Hepatocyte (in vitro differentiated cells): ENCODE measurements around the gene NUAK2. TPM values are rescaled to one million over a fixed set of nuclear protein-coding genes. Genes with fewer than 3 reads are reported as not detected.

ENCODE experiments used
- DNase-seq: peaks from one replicate; pipeline ENCODE4 v3.0.0-alpha.2; 2016; ENCODE audit warnings: low spot score
- H2AFZ ChIP-seq: fragments of 200-600 bp; sonication (generic); 2 replicates; pipeline ENCODE4 v1.6.0; 2016; ENCODE audit warnings: antibody characterized with exemption, mild to moderate bottlenecking
- H3K27ac ChIP-seq: fragments of 200-600 bp; sonication (generic); 2 replicates; pipeline ENCODE4 v1.5.1; 2016; ENCODE audit warnings: mild to moderate bottlenecking
- H3K27me3 ChIP-seq: fragments of 200-600 bp; sonication (generic); 2 replicates; pipeline ENCODE4 v1.6.1; 2016
- H3K36me3 ChIP-seq: fragments of 200-600 bp; sonication (generic); replicated peaks from 2 replicates; pipeline ENCODE4 v1.5.1; 2016; ENCODE audit warnings: low read depth; ENCODE audit not compliant: insufficient read depth
- H3K4me1 ChIP-seq: fragments of 200-600 bp; sonication (generic); 2 replicates; pipeline ENCODE4 v1.5.1; 2016; ENCODE audit warnings: mild to moderate bottlenecking, moderate library complexity; ENCODE audit not compliant: insufficient read depth
- H3K4me2 ChIP-seq: fragments of 200-600 bp; sonication (generic); 2 replicates; pipeline ENCODE4 v1.6.0; 2016
- H3K4me3 ChIP-seq: fragments of 200-600 bp; sonication (generic); 2 replicates; pipeline ENCODE4 v1.5.1; 2016; ENCODE audit warnings: mild to moderate bottlenecking
- H3K79me2 ChIP-seq: fragments of 200-600 bp; sonication (generic); 2 replicates; pipeline ENCODE4 v1.6.0; 2017; ENCODE audit warnings: mild to moderate bottlenecking
- H3K9me2 ChIP-seq: fragments of 200-600 bp; sonication (generic); replicated peaks from 2 replicates; pipeline ENCODE4 v1.6.0; 2017; ENCODE audit warnings: mild to moderate bottlenecking; ENCODE audit not compliant: insufficient read depth
- H3K9me3 ChIP-seq: fragments of 200-600 bp; sonication (generic); 2 replicates; pipeline ENCODE4 v1.5.1; 2016; ENCODE audit warnings: low read depth, mild to moderate bottlenecking
- H4K20me1 ChIP-seq: fragments of 200-600 bp; sonication (generic); 2 replicates; pipeline ENCODE4 v1.6.0; 2016; ENCODE audit warnings: mild to moderate bottlenecking; ENCODE audit not compliant: insufficient read depth, poor library complexity, severe bottlenecking
- CTCF ChIP-seq: fragments of 200-600 bp; sonication (generic); IDR thresholded peaks from 2 replicates; pipeline ENCODE4 v1.5.1; 2016; ENCODE audit warnings: antibody characterized with exemption, mild to moderate bottlenecking; ENCODE audit not compliant: poor library complexity
- EZH2 ChIP-seq: fragments of 200-600 bp; sonication (generic); IDR thresholded peaks from 2 replicates; pipeline ENCODE4 v1.6.1; 2016; ENCODE audit warnings: antibody characterized with exemption, mild to moderate bottlenecking, borderline replicate concordance
- EZH2phosphoT487 ChIP-seq: fragments of 200-600 bp; sonication (generic); IDR thresholded peaks from one replicate; pipeline ENCODE4 v1.6.1; 2018; ENCODE audit warnings: antibody characterized with exemption, mild to moderate bottlenecking, low read depth, moderate library complexity; ENCODE audit not compliant: unreplicated experiment, severe bottlenecking
- WGBS: methylation state at CpG from one replicate; pipeline ENCODE4 v1.1.6; 2016; ENCODE audit warnings: low lambda C conversion rate; ENCODE audit errors: missing lambda C conversion rate; 5-methylcytosine and 5-hydroxymethylcytosine counted together
- polyA plus RNA-seq: library from polyadenylated mRNA; unstranded; fragments of >200 nt; fragmentation: Nextera tagmentation; extraction: Ambion mirVana; gene quantifications from 2 replicates; pipeline ENCODE4 v1.2.1, GENCODE V29; 2016
- total RNA-seq: library from RNA; depleted of rRNA; stranded (reverse); fragments of >200 nt; gene quantifications from 2 replicates; pipeline ENCODE4 v1.2.3, GENCODE V29; 2014

NUAK2 gene
- total and polyA plus RNA-seq, 2 experiments from 2014 or later, result 13.4 to 20.7 TPM

GRCh38 chr1:205262731-205263171, 58.8 kb downstream of the NUAK2 start:
- Histone ChIP-seq H3K4me1 (peaks cover 10% of the 10 kb centered on the region), H2AFZ (no peak overlapping the region), H4K20me1 (no peaks in the 10 kb centered on the region), H3K36me3 (no peaks in the 10 kb centered on the region), H3K4me2 (no peak overlapping the region), H3K9me3 (no peaks in the 10 kb centered on the region), H3K4me3 (no peak overlapping the region), H3K27me3 (no peaks in the 10 kb centered on the region), H3K9me2 (no peaks in the 10 kb centered on the region), H3K27ac (no peak overlapping the region), H3K79me2 (no peaks in the 10 kb centered on the region)
- DNase-seq, result no peak
- 72% methylated on average over 8 of the region's 8 CpGs for WGBS
- TF ChIP-seq EZH2 (no peak), CTCF (no peak)

- H3K36me3 ChIP-seq, result no peaks in the 10 kb centered on the region
- no peaks in the 10 kb centered on the region for H3K9me3 ChIP-seq
- DNase-seq, result peak; percentile 44
- no peak overlapping the region for H2AFZ ChIP-seq
- H3K27me3 ChIP-seq, result no peaks in the 10 kb centered on the region
- H3K9me2 ChIP-seq, result no peaks in the 10 kb centered on the region
- WGBS, result 54% methylated on average over 5 of the region's 5 CpGs
- peak overlapping the region; percentile 20 for H3K27ac ChIP-seq
- TF ChIP-seq EZH2, result no peak
- TF ChIP-seq CTCF, result no peak
- TF ChIP-seq EZH2phosphoT487, result no peak
- H3K79me2 ChIP-seq, result no peaks in the 10 kb centered on the region
- no peak overlapping the region for H3K4me2 ChIP-seq
- peaks cover 10% of the 10 kb centered on the region for H3K4me1 ChIP-seq
- H4K20me1 ChIP-seq, result no peaks in the 10 kb centered on the region
- H3K4me3 ChIP-seq, result no peak overlapping the region
Measured at GRCh38 chr1:205261946-205262691, 59.4 kb downstream of the NUAK2 start.

GRCh38 chr1:205260948-205261732, 60.4 kb downstream of the NUAK2 start:
- H3K4me2 ChIP-seq, result no peak overlapping the region
- no peak for TF ChIP-seq EZH2
- no peak for TF ChIP-seq CTCF
- no peak for TF ChIP-seq EZH2phosphoT487
- H4K20me1 ChIP-seq, result no peaks in the 10 kb centered on the region
- H3K9me2 ChIP-seq, result no peaks in the 10 kb centered on the region
- H3K36me3 ChIP-seq, result no peaks in the 10 kb centered on the region
- no peak overlapping the region for H3K27ac ChIP-seq
- H3K9me3 ChIP-seq, result no peaks in the 10 kb centered on the region
- H3K4me3 ChIP-seq, result no peak overlapping the region
- no peaks in the 10 kb centered on the region for H3K79me2 ChIP-seq
- WGBS, result 75% methylated on average over 8 of the region's 8 CpGs
- H2AFZ ChIP-seq, result no peak overlapping the region
- no peaks in the 10 kb centered on the region for H3K27me3 ChIP-seq
- H3K4me1 ChIP-seq, result peaks cover 10% of the 10 kb centered on the region
- no peak for DNase-seq
